Ovary (tissue), 3 donors: ENCODE results near the gene SPATA24.

Experiments
- CTCF ChIP-seq, 3 donors: fragments of 450-650 bp in 2 of 3; fragments of 200-600 bp in 1 of 3; IDR thresholded peaks; one replicate each; pipeline versions ENCODE4 v1.5.1 to v1.8.0; 2016 to 2022; ENCODE audit warnings: antibody characterized with exemption in 3 of 3, mild to moderate bottlenecking in 1 of 3
- EP300 ChIP-seq: sonication (generic); formaldehyde crosslinking; IDR thresholded peaks from one replicate; pipeline ENCODE4 v1.6.1; 2017; ENCODE audit warnings: antibody characterized with exemption
- POLR2A ChIP-seq: fragments of 450-650 bp; IDR thresholded peaks from one replicate; pipeline ENCODE4 v1.6.1; 2017; ENCODE audit warnings: antibody characterized with exemption, mild to moderate bottlenecking, moderate library complexity
- donor health status: DM: no; HTN: no; CAD: no.

- TF ChIP-seq CTCF (IDR thresholded peaks at IDR 0.05) (no peak), POLR2A (no peak), EP300 (no peak)
These were observed 41.7 kb upstream of the SPATA24 start for GRCh38 chr5:139445325-139446170.
